ENCODE measurements around the gene FAM13A. TPM values are rescaled to one million over a fixed set of nuclear protein-coding genes. Genes with fewer than 3 reads are reported as not detected.

FAM13A gene
- total and polyA plus RNA-seq, 9 of the 15 experiments (the other 6 are each of a cell fraction or from before 2014, with no cell fraction given) = 11.3 to 23.3 (median 14.7) TPM

DNA sequence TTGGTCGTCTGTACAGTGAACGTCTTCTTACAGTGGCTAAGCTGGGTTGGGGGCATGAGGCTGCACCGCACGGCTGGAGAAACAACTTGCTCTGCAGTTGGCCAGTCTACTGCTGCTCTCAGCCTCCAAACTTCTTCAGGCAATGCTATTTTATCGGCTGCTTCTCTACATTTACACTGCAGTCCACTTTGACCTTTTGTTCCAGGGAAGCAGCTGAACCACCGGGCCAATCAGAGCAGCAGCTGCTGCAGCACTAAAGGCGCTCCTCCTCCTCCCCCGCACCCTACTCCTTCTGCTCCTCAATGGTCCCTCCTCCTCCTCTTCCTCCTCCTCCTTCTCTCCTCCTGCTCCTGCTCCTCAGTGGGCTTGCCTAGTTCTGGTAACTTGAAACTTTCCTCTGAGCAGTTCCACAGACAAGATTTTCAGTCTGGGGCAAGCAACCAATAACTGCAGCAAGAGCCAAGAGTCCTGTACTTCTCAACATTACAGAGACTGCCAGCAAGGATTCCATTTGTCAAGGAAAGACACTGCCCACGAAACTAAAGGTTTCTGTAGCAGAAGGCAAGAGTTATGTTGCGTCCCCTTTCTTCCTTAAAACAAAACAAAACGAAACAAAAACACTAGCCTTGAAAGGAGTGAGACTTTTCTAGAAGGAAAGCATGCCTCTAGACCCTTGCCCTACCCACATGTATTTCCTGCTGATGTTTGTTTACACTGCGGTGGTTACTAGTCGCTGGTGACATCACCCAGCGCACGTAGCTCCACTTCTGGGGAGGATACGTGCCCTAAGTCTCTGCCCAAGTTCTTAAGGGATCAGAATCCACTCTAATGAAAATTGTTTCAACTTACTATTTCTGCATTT is 233.7 kb downstream of the FAM13A start (continued):
- TF ChIP-seq, protein P1, sequence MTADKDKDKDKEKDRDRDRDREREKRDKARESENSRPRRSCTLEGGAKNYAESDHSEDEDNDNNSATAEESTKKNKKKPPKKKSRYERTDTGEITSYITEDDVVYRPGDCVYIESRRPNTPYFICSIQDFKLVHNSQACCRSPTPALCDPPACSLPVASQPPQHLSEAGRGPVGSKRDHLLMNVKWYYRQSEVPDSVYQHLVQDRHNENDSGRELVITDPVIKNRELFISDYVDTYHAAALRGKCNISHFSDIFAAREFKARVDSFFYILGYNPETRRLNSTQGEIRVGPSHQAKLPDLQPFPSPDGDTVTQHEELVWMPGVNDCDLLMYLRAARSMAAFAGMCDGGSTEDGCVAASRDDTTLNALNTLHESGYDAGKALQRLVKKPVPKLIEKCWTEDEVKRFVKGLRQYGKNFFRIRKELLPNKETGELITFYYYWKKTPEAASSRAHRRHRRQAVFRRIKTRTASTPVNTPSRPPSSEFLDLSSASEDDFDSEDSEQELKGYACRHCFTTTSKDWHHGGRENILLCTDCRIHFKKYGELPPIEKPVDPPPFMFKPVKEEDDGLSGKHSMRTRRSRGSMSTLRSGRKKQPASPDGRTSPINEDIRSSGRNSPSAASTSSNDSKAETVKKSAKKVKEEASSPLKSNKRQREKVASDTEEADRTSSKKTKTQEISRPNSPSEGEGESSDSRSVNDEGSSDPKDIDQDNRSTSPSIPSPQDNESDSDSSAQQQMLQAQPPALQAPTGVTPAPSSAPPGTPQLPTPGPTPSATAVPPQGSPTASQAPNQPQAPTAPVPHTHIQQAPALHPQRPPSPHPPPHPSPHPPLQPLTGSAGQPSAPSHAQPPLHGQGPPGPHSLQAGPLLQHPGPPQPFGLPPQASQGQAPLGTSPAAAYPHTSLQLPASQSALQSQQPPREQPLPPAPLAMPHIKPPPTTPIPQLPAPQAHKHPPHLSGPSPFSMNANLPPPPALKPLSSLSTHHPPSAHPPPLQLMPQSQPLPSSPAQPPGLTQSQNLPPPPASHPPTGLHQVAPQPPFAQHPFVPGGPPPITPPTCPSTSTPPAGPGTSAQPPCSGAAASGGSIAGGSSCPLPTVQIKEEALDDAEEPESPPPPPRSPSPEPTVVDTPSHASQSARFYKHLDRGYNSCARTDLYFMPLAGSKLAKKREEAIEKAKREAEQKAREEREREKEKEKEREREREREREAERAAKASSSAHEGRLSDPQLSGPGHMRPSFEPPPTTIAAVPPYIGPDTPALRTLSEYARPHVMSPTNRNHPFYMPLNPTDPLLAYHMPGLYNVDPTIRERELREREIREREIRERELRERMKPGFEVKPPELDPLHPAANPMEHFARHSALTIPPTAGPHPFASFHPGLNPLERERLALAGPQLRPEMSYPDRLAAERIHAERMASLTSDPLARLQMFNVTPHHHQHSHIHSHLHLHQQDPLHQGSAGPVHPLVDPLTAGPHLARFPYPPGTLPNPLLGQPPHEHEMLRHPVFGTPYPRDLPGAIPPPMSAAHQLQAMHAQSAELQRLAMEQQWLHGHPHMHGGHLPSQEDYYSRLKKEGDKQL (CRISPR knock-in tag; IDR thresholded peaks at IDR 0.05; ENCODE audit: borderline replicate concordance) = no peak
- TF ChIP-seq SMAD4 (CRISPR knock-in tag; conservative IDR thresholded peaks at IDR 0.05) (no peak), ZNF766 (CRISPR knock-in tag; conservative IDR thresholded peaks at IDR 0.05) (peak; percentile 44; the same call in 1 of the 2 replicates), BACH1 (tag; IDR thresholded peaks at IDR 0.05) (no peak), ZNF232 (CRISPR knock-in tag; IDR thresholded peaks at IDR 0.05) (no peak), ZNF184 (CRISPR knock-in tag; IDR thresholded peaks at IDR 0.05) (no peak), ZNF507 (tag; conservative IDR thresholded peaks at IDR 0.05) (no peak), SMARCB1 (IDR thresholded peaks at IDR 0.05; ENCODE audit: insufficient read length, low read depth) (no peak), ZNF140 (CRISPR knock-in tag; IDR thresholded peaks at IDR 0.05) (no peak), ZKSCAN8 (CRISPR knock-in tag; IDR thresholded peaks at IDR 0.05) (no peak), NCOR1 (IDR thresholded peaks at IDR 0.05) (peak; percentile 18; the same call in 1 of the 2 replicates), CAMTA2 (CRISPR knock-in tag; conservative IDR thresholded peaks at IDR 0.05) (no peak), JUNB (CRISPR knock-in tag; conservative IDR thresholded peaks at IDR 0.05) (no peak)
- TF ChIP-seq, protein P2, sequence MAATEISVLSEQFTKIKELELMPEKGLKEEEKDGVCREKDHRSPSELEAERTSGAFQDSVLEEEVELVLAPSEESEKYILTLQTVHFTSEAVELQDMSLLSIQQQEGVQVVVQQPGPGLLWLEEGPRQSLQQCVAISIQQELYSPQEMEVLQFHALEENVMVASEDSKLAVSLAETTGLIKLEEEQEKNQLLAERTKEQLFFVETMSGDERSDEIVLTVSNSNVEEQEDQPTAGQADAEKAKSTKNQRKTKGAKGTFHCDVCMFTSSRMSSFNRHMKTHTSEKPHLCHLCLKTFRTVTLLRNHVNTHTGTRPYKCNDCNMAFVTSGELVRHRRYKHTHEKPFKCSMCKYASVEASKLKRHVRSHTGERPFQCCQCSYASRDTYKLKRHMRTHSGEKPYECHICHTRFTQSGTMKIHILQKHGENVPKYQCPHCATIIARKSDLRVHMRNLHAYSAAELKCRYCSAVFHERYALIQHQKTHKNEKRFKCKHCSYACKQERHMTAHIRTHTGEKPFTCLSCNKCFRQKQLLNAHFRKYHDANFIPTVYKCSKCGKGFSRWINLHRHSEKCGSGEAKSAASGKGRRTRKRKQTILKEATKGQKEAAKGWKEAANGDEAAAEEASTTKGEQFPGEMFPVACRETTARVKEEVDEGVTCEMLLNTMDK (IDR thresholded peaks at IDR 0.05; ENCODE audit: borderline replicate concordance, insufficient read depth, low read depth, low read length, poor library complexity, severe bottlenecking) = no peak
- TF ChIP-seq, protein P3, sequence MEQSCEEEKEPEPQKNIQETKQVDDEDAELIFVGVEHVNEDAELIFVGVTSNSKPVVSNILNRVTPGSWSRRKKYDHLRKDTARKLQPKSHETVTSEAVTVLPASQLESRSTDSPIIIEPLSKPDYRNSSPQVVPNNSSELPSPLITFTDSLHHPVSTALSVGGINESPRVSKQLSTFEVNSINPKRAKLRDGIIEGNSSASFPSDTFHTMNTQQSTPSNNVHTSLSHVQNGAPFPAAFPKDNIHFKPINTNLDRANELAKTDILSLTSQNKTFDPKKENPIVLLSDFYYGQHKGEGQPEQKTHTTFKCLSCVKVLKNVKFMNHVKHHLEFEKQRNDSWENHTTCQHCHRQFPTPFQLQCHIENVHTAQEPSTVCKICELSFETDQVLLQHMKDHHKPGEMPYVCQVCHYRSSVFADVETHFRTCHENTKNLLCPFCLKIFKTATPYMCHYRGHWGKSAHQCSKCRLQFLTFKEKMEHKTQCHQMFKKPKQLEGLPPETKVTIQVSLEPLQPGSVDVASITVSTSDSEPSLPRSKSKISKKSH (CRISPR knock-in tag; IDR thresholded peaks at IDR 0.05) = no peak
- TF ChIP-seq, protein P4, sequence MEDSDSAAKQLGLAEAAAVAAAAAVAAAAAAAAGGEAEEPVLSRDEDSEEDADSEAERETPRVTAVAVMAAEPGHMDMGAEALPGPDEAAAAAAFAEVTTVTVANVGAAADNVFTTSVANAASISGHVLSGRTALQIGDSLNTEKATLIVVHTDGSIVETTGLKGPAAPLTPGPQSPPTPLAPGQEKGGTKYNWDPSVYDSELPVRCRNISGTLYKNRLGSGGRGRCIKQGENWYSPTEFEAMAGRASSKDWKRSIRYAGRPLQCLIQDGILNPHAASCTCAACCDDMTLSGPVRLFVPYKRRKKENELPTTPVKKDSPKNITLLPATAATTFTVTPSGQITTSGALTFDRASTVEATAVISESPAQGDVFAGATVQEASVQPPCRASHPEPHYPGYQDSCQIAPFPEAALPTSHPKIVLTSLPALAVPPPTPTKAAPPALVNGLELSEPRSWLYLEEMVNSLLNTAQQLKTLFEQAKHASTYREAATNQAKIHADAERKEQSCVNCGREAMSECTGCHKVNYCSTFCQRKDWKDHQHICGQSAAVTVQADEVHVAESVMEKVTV (CRISPR knock-in tag; IDR thresholded peaks at IDR 0.05) = no peak

Measured in K562 (cell line).